Stimulated activated CD8-positive, alpha-beta memory T cell treated with anti-CD3 and anti-CD28 coated beads, Interleukin-12 subunit alpha, Interleukin-12 subunit beta, amount 100 ng/mL, for 1 hour (primary cell): ENCODE data around the gene RABGAP1L.
"Not testable (repeated sequence)": the region's sequence is repeated elsewhere in the genome, so short reads cannot be mapped to it uniquely, and the experiment has no call there.

Experiments
- DNase-seq: peaks from one replicate; pipeline ENCODE4 v3.0.0-alpha.2; 2020; ENCODE audit warnings: low read depth

RABGAP1L gene

DNA sequence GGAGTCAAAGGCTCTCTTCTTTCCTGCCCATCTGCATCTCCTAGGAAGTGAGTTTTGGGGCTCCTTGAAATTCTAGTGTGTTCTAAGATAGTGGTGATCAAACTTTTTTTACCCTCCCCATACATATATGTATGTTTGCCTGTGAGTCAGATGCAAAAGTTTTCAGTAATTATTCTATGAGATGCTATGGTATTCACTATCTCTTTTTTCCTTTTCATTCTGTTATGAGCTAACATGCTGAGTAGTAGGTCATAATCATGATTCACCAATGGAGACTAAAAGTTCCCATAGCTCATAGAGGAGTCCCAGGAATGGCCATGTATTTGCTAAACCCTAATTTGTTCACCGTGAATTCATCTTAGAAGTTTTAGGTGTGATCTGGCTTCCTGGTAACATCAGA, 424.0 kb downstream of the RABGAP1L start:
- no peak for DNase-seq

GRCh38 chr1:174584071-174584470, 424.8 kb downstream of the RABGAP1L start:
- DNase-seq: no peak

DNA sequence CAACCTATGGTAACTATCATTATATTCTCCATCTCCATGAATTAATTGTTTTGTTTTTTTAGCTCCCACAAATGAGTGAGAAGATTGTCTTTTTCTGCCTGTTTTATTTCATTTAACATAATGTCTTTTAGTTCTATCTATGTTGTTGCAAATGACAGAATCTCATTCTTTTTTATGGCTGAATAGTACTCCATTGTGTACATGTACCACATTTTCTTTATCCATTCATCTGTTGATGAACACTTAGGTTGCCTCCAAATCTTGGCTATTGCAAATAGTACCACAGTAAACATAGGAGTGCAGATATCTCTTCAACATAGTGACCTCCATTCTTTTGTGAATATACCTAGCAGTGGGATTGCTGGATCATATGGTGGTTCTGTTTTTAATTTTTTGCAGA, 429.3 kb downstream of the RABGAP1L start:
- DNase-seq: not testable (repeated sequence)

DNA sequence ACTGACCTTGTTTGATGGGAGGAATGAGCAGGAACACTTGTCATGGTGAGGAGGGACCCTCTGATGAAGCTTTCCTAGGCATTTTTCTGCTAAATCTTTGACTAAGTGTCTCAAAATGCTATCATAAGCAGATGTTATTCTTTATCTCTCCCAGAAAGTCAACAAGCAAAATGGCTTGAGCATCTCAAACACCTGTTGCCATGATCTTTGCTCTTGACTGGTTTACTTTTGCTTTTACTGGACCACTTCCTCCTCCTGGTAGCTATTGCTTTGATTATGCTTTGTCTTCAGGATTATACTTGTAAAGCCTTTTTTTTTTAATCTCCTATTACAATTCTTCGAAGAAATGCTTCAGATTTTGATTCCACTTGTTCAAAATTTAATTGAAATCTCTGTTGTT, 445.9 kb downstream of the RABGAP1L start:
- no peak for DNase-seq

- no peak for DNase-seq
Measured at GRCh38 chr1:174606471-174606870, 447.2 kb downstream of the RABGAP1L start.

DNA sequence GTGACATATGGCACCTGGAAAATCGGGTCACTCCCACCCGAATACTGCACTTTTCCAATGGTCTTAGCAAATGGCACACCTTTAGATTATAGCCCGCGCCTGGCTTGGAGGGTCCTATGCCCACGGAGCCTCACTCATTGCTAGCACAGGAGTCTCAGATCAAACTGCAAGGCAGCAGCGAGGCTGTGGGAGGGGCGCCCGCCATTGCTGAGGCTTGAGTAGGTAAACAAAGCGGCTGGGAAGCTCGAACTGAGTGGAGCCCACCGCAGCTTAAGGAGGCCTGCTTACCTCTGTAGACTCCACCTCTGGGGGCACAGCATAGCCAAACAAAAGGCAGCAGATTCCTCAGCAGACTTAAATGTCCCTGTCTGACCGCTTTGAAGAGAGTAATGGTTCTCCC, 458.6 kb downstream of the RABGAP1L start:
- not testable (repeated sequence) for DNase-seq

DNA sequence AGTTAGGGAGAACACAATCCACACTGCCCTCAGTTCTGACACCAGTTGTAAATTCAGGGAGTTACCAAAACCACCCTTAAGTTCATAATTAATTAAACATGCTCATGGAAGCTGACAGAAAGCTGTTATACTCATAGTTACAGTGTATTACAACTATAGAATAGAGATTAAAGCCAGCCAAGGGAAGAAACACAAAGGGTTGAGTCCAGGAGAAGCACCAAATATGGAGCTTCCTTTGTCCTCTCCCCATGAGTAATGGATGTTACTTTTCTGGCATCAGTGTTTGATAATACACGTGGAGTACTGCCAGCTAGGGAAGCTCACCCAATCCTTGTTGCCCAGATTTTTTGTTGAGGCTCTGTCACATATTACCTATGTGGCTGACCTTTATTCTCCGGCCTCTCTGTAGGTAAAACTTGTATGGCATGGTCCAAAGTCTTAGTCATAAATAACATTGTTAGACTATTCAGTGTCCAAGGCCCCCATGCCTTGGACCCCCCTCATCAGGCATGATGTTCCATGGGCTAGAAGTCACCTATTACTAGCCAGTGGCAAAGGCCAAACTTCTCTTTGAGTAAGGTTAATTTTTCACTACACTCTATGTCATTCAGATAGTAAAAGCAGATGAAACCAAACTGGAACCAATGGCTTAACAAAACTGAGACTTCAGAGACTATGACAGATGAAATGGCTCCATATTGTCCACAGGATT, 464.2 kb downstream of the RABGAP1L start:
- DNase-seq: no peak

DNA sequence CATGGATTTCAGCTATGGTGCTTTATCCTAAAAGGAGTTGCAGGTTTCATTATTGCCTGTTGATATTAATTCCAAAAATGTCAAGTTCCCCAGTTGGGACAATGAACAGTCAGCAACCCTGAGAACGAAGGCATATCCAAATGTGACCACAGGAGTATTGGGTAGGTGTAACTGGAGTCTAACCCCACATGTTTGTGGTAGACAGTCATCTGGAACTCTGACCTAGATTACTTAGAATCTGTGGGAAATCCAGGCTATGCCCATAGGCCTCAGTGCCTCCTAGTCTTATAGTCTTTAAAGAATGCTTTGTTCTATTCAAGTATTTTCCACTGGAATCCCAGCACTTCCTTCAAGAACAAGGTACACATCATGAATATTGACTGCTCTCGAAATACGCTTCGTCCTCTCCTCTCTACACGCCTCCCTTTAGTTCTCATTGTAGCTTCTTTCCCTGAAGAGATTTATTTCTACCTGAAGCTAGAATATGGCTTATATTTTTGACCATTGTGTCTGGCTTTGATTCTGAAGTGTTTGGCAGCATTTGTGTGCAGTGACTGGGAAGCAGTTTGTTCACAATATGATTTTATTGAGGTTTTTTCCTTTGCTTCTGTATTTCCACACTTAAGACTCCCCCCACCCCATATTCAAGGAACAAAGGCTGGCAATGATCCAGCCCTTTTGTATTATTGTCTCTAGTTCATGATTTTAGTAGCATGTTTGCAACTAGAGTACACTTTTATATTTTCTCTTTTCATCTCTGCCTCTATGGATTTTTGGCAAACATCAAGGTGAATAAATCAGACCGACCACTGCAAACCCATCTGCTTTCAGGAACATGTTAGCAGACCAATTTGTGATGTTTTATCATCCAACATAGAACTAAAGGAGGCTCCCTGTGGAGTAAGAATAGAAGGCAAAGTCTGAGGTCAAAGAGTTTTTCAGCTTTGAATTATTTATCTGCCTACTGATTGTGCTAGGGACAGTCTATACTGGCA, 467.0 kb downstream of the RABGAP1L start:
- no peak for DNase-seq

DNA sequence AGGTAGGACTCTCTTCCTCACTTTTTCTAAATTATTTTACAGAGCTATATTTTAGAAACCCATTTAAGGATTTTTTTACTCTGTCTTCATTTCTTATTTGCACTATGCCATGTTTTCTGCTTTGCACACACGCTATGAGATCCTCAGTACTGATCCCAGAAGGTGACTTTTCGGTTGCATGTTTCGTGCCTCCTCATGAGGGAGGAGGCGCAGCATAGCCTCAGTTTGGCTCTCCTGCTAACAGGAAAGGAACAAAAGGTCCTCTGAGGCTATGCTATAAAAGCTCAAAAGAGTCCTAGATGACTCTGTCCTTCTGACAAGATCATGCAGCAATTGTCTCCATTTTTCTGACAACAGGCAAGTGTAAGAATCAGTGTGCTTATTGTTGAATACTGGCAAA, 478.2 kb downstream of the RABGAP1L start:
- DNase-seq: no peak

DNA sequence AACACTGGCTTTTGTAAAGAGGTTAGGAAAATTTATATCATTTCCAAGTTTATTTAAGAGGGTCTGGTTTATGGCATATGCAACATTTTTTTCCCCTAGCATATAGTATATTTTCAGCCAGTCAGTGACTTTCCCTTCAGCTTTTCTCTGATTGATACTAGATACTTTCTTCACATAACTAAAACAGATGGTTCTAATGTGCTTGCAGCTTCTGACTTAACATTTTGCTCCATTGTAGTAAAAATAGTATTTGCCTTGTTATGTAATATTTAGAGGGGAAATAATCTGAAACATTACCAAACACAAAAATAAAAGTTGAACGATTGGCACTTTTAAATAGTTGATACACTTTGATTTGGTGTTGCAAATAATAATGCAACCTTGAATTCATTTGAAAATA, 480.1 kb downstream of the RABGAP1L start:
- no peak for DNase-seq

- no peak for DNase-seq
Measured at GRCh38 chr1:174640783-174641182, 481.5 kb downstream of the RABGAP1L start.

DNA sequence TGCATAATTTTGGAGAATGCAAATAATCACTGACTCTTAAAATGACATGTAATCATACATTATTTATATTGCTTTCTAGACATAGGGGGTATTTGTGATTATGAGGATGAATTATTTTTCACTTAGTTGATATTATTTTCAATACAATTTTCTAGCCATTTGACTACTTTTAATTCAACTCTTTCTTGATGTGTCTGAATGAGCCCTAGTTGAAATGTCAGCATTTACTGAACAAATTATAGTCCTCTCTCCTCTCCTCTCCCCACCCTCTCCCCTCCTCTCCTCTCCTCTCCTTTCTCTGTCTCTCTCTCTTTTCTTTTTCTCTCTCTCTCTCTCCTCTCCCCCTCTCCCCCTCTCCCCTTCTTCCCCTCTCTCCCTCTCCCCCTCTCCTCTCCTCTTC, 483.1 kb downstream of the RABGAP1L start:
- no peak for DNase-seq

GRCh38 chr1:174643206-174643605, 483.9 kb downstream of the RABGAP1L start:
- no peak for DNase-seq

- not testable (repeated sequence) for DNase-seq
Measured at GRCh38 chr1:174649572-174649971, 490.3 kb downstream of the RABGAP1L start.

GRCh38 chr1:174652569-174653280, 493.4 kb downstream of the RABGAP1L start:
- no peak for DNase-seq

DNA sequence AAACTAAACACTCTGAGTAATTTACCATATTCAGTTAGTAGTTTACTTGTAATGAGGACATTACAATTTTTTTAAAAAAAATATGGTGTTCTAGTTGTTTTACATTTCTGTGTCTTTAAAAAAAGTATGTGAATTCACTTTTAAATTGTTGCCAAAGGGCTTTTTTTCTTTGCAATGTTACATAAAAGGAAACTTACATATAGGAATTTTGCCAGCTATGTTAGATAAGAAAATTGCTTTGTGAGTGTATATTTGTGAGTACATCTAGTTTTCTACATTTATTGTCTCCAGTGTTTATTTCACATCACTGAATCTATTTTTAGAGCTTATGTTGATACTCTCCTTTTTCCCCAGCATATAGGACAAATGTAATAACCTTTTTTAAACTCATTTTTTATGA, 495.2 kb downstream of the RABGAP1L start:
- no peak for DNase-seq

GRCh38 chr1:174656409-174657059, 497.2 kb downstream of the RABGAP1L start:
- no peak for DNase-seq

GRCh38 chr1:174657411-174657810, 498.1 kb downstream of the RABGAP1L start:
- DNase-seq: no peak

DNA sequence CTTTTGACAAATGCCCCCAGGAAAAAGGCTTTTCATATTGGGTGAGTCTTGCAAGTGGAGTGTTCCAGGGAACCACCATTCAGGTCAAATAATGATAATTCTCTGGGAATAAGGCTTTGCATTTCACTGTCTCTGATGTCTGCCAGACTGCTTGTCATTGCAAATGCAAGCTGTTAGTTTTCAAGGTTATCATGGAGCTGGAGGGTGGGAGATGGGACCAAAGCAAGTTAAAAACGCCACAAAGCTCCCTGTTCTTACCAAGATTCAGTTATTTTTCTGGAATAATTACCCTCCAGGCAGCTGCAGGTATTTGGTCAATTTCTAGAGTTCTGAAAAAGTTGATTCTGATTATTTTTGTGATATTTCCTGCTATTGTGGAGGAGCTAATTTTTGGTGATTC, 498.6 kb downstream of the RABGAP1L start:
- no peak for DNase-seq

GRCh38 chr1:174659823-174660222, 500.5 kb downstream of the RABGAP1L start:
- DNase-seq: no peak

GRCh38 chr1:174660476-174660875, 501.2 kb downstream of the RABGAP1L start:
- DNase-seq: no peak

DNA sequence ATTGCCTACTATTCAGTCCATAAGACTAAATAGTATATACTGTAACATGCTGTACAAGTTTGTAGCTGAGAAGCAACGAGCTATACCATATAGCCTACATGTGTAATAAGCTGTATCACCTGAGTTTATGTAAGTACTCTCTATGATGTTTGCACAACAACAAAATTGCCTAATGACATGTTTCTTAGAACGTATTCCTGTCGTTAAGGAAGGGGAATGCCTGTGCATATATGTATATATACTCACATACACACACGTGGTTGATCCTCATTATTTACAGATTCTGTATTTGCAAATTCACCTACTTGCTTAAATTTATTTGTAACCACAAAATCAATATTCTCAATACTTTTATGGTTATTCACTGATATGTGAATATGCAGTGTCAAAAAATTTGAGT, 504.0 kb downstream of the RABGAP1L start:
- no peak for DNase-seq
